H1 (cell line): ENCODE data around the gene UBE4B. TPM values are rescaled to one million over a fixed set of nuclear protein-coding genes. Genes with fewer than 3 reads are reported as not detected.

Source experiments
- CTBP2 ChIP-seq: IDR thresholded peaks from 2 replicates; pipeline ENCODE4 v1.7.0; 2011; ENCODE audit warnings: borderline replicate concordance, mild to moderate bottlenecking, moderate library complexity, mixed read lengths, low read length; ENCODE audit not compliant: insufficient read depth, insufficient read length
- EP300 ChIP-seq, 2 experiments: IDR thresholded peaks; 1 replicate in 1 of 2; 2 replicates in 1 of 2; pipeline ENCODE4 v1.6.1; 2011 to 2012; ENCODE audit warnings: low read depth in 2 of 2, low read length in 2 of 2, mild to moderate bottlenecking in 2 of 2, borderline replicate concordance in 1 of 2, inconsistent platforms in 1 of 2, moderate library complexity in 1 of 2
- MAFK ChIP-seq: IDR thresholded peaks from 2 replicates; pipeline ENCODE4 v1.6.1; 2012; ENCODE audit warnings: low read depth, mild to moderate bottlenecking, improper control_type of control experiment, low read length
- RAD21 ChIP-seq, 2 experiments: IDR thresholded peaks in 1 of 2; conservative IDR thresholded peaks in 1 of 2; 2 replicates each; pipeline ENCODE4 v1.6.1; 2011; ENCODE audit warnings: low read depth in 2 of 2, low read length in 2 of 2, improper control_type of control experiment in 1 of 2, inconsistent platforms in 1 of 2, mild to moderate bottlenecking in 1 of 2, moderate library complexity in 1 of 2
- RBBP5 ChIP-seq: IDR thresholded peaks from 2 replicates; pipeline ENCODE4 v1.7.1; 2012; ENCODE audit warnings: low read depth, mild to moderate bottlenecking, inconsistent platforms, low read length, moderate library complexity, borderline replicate concordance
- SIN3A ChIP-seq, 2 experiments: IDR thresholded peaks in 1 of 2; conservative IDR thresholded peaks in 1 of 2; 2 replicates each; pipeline ENCODE4 v1.6.1; 2011 to 2012; ENCODE audit warnings: low read length in 2 of 2, improper control_type of control experiment in 1 of 2, low read depth in 1 of 2, mild to moderate bottlenecking in 1 of 2
- polyA plus RNA-seq, 7 experiments: library from polyadenylated mRNA; depleted of rRNA in 3 of 7; stranded (reverse) in 5 of 7; unstranded in 2 of 7; fragments of >200 nt in 5 of 7; fragments of 200-250 nt in 2 of 7; gene quantifications; 1 replicate in 5 of 7; 2 replicates in 1 of 7; 4 replicates in 1 of 7; pipeline versions ENCODE4 v1.2.1 to v1.2.3, GENCODE V29; 2011 to 2013; ENCODE audit warnings: missing spikeins in 2 of 7, mixed read lengths in 2 of 7
- total RNA-seq: library from RNA; stranded (reverse); fragmentation: NEBNext Ultra II Directional; extraction: Animal tissue kit (Norgen Biotek cat#: 25700); gene quantifications from 2 replicates; pipeline ENCODE4 v1.2.1, GENCODE V29; 2021
- TF ChIP-seq, protein P1 (sequence below): IDR thresholded peaks from 2 replicates; pipeline ENCODE4 v1.6.1; 2012; ENCODE audit warnings: low read length, inconsistent platforms
- TF ChIP-seq, protein P2 (sequence below), 3 experiments: IDR thresholded peaks; 1 replicate in 2 of 3; 2 replicates in 1 of 3; pipeline versions ENCODE4 v1.5.1 to v1.6.1; 2011; ENCODE audit warnings: low read length in 3 of 3, mild to moderate bottlenecking in 3 of 3, inconsistent platforms in 2 of 3, low read depth in 1 of 3, moderate library complexity in 1 of 3; ENCODE audit not compliant: insufficient read depth in 1 of 3; ENCODE audit errors: control extremely low read depth in 1 of 3

UBE4B gene
- total and polyA plus RNA-seq, 2 of the 8 experiments (the other 6 are each of a cell fraction or from before 2014, with no cell fraction given) = 24.5 to 90.1 TPM

DNA sequence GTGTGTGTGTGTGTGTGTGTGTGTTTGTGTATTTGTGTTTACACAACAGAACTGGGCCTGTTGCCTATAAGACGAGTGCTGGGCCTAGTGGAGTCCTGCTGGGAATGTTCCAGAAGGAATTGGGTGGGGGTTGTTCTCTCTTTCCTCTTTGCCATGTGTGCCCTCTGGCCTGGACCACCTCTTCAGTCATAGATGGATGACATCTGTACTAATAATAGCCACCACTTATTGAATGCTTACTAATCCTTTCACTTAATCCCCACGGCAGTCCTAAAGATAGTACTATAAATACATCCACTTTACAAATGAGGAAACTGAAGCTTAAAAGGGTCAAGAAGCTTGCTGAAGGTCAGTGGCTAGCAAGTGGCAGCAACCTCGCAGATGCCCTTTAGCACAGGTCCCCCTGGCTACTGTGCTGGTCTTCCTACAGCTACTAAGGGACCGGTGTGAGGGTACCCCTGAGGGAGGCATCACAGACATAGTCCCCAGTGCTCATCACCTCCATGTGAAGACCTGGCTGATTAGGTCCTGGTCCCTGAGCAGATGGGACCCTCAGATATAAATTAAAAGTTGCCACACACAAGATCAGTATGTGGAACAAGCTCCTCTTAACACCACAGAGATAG is 122.4 kb downstream of the UBE4B start (continued):
- no peak for TF ChIP-seq EP300 (IDR thresholded peaks at IDR 0.05; ENCODE audit: borderline replicate concordance in 1 of 2, low read depth in 2 of 2, low read length in 2 of 2)
- no peak for TF ChIP-seq MAFK
- no peak for TF ChIP-seq CTBP2
- no peak for TF ChIP-seq SIN3A (conservative IDR thresholded peaks at IDR 0.05 in 1 of 2, IDR thresholded peaks at IDR 0.05 in 1 of 2; ENCODE audit: low read depth in 1 of 2, low read length in 2 of 2)
- TF ChIP-seq, protein P1, sequence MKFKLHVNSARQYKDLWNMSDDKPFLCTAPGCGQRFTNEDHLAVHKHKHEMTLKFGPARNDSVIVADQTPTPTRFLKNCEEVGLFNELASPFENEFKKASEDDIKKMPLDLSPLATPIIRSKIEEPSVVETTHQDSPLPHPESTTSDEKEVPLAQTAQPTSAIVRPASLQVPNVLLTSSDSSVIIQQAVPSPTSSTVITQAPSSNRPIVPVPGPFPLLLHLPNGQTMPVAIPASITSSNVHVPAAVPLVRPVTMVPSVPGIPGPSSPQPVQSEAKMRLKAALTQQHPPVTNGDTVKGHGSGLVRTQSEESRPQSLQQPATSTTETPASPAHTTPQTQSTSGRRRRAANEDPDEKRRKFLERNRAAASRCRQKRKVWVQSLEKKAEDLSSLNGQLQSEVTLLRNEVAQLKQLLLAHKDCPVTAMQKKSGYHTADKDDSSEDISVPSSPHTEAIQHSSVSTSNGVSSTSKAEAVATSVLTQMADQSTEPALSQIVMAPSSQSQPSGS = no peak
- TF ChIP-seq RAD21 (IDR thresholded peaks at IDR 0.05 in 1 of 2, conservative IDR thresholded peaks at IDR 0.05 in 1 of 2; ENCODE audit: low read depth in 2 of 2, low read length in 2 of 2) = no peak
- TF ChIP-seq, protein P2, sequence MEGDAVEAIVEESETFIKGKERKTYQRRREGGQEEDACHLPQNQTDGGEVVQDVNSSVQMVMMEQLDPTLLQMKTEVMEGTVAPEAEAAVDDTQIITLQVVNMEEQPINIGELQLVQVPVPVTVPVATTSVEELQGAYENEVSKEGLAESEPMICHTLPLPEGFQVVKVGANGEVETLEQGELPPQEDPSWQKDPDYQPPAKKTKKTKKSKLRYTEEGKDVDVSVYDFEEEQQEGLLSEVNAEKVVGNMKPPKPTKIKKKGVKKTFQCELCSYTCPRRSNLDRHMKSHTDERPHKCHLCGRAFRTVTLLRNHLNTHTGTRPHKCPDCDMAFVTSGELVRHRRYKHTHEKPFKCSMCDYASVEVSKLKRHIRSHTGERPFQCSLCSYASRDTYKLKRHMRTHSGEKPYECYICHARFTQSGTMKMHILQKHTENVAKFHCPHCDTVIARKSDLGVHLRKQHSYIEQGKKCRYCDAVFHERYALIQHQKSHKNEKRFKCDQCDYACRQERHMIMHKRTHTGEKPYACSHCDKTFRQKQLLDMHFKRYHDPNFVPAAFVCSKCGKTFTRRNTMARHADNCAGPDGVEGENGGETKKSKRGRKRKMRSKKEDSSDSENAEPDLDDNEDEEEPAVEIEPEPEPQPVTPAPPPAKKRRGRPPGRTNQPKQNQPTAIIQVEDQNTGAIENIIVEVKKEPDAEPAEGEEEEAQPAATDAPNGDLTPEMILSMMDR (IDR thresholded peaks at IDR 0.05; ENCODE audit: control extremely low read depth in 1 of 3, insufficient read depth in 1 of 3, low read depth in 1 of 3, low read length in 3 of 3) = no peak
- TF ChIP-seq RBBP5 = no peak
